ENCODE measurements around the gene PPIF.

The PPIF gene

GRCh38 chr10:79390551-79391229, 43.4 kb downstream of the PPIF start:
- no peak overlapping the region for H3K4me3 ChIP-seq (ENCODE audit: extremely low read depth, insufficient read depth, low read length, poor library complexity, severe bottlenecking)
- H3K9me3 ChIP-seq (ENCODE audit: control insufficient read depth, low read length), result no peaks in the 10 kb centered on the region
- peaks cover 12% of the 10 kb centered on the region for H3K4me1 ChIP-seq (ENCODE audit: control insufficient read depth, insufficient read depth, low read length, poor library complexity, severe bottlenecking)
- 91 to 95% methylated on average over 10 to 11 of the region's 16 CpGs for WGBS, 2 experiments (ENCODE audit: insufficient coverage in 2 of 2)
- peaks cover 62% of the 10 kb centered on the region for H3K36me3 ChIP-seq (ENCODE audit: control insufficient read depth, insufficient read depth, low read length)
- no peak overlapping the region for H3K27ac ChIP-seq (ENCODE audit: low read depth, low read length, severe bottlenecking)

DNA sequence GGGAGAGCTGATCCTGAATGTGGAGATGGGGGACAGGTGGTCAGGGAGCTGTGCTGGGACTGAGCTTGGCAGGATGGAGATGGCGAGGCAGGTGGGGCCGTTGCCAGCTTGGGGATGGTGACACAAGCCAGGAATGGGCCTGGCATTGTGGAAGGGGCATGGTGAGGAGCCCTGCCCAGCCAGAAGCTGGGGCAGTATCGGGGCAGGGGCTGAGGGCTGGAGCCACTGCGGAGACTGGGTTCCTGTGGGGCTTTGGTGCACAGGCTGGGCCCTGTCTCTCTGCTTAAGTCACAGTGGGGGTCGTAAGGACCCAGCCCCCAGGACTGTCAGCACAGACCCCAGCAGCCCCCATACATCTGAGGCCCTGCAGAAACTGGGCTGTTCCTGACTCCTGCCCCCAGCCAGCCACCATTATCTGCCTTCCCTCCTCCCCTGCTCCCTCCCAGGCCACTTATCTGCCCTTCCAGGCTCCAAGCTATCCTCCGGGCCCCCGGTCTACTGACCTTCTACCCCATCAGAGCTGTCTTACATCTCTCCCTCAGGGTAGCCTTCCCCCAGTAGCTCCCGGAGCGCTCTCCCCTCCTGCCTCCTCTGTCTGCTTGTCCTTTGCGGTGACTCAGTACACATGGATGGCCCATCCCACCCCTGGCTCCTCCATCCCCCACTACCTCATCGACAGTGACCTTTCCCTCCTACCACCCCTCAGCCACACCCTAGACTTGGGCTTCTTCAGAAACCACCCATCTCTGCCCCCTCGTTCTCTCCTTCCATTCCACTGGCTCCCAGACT, 44.2 kb downstream of the PPIF start:
- Histone ChIP-seq H3K4me3 (ENCODE audit: extremely low read depth, insufficient read depth, low read length, poor library complexity, severe bottlenecking) (no peak overlapping the region), H3K27ac (ENCODE audit: low read depth, low read length, severe bottlenecking) (no peak overlapping the region), H3K4me1 (ENCODE audit: control insufficient read depth, insufficient read depth, low read length, poor library complexity, severe bottlenecking) (peaks cover 12% of the 10 kb centered on the region), H3K36me3 (ENCODE audit: control insufficient read depth, insufficient read depth, low read length) (peaks cover 60% of the 10 kb centered on the region), H3K9me3 (ENCODE audit: control insufficient read depth, low read length) (no peaks in the 10 kb centered on the region)
- 80 to 85% methylated on average over 10 to 12 of the region's 12 CpGs for WGBS, 2 experiments (ENCODE audit: insufficient coverage in 2 of 2)

GRCh38 chr10:79392020-79392398, 44.7 kb downstream of the PPIF start:
- no peaks in the 10 kb centered on the region for H3K9me3 ChIP-seq (ENCODE audit: control insufficient read depth, low read length)
- peaks cover 12% of the 10 kb centered on the region for H3K4me1 ChIP-seq (ENCODE audit: control insufficient read depth, insufficient read depth, low read length, poor library complexity, severe bottlenecking)
- H3K4me3 ChIP-seq (ENCODE audit: extremely low read depth, insufficient read depth, low read length, poor library complexity, severe bottlenecking), result no peak overlapping the region
- H3K36me3 ChIP-seq (ENCODE audit: control insufficient read depth, insufficient read depth, low read length), result peaks cover 60% of the 10 kb centered on the region
- H3K27ac ChIP-seq (ENCODE audit: low read depth, low read length, severe bottlenecking), result no peak overlapping the region
- WGBS, 2 experiments (ENCODE audit: insufficient coverage in 2 of 2), result 89 to 90% methylated on average over 13 to 14 of the region's 14 CpGs

- Histone ChIP-seq H3K27ac (ENCODE audit: low read depth, low read length, severe bottlenecking) (no peak overlapping the region), H3K36me3 (ENCODE audit: control insufficient read depth, insufficient read depth, low read length) (peaks cover 58% of the 10 kb centered on the region), H3K9me3 (ENCODE audit: control insufficient read depth, low read length) (no peaks in the 10 kb centered on the region), H3K4me1 (ENCODE audit: control insufficient read depth, insufficient read depth, low read length, poor library complexity, severe bottlenecking) (peaks cover 19% of the 10 kb centered on the region), H3K4me3 (ENCODE audit: extremely low read depth, insufficient read depth, low read length, poor library complexity, severe bottlenecking) (no peak overlapping the region)
- 80 to 81% methylated on average over 6 of the region's 6 CpGs for WGBS, 2 experiments (ENCODE audit: insufficient coverage in 2 of 2)
Measured at GRCh38 chr10:79392506-79393176, 45.4 kb downstream of the PPIF start.

- peaks cover 26% of the 10 kb centered on the region for H3K4me1 ChIP-seq (ENCODE audit: control insufficient read depth, insufficient read depth, low read length, poor library complexity, severe bottlenecking)
- H3K9me3 ChIP-seq (ENCODE audit: control insufficient read depth, low read length), result no peaks in the 10 kb centered on the region
- no peak overlapping the region for H3K4me3 ChIP-seq (ENCODE audit: extremely low read depth, insufficient read depth, low read length, poor library complexity, severe bottlenecking)
- 93 to 96% methylated on average over 3 to 4 of the region's 4 CpGs for WGBS, 2 experiments (ENCODE audit: insufficient coverage in 2 of 2)
- peaks cover 53% of the 10 kb centered on the region for H3K36me3 ChIP-seq (ENCODE audit: control insufficient read depth, insufficient read depth, low read length)
- no peak overlapping the region for H3K27ac ChIP-seq (ENCODE audit: low read depth, low read length, severe bottlenecking)
Measured at GRCh38 chr10:79393221-79393923, 46.1 kb downstream of the PPIF start.

DNA sequence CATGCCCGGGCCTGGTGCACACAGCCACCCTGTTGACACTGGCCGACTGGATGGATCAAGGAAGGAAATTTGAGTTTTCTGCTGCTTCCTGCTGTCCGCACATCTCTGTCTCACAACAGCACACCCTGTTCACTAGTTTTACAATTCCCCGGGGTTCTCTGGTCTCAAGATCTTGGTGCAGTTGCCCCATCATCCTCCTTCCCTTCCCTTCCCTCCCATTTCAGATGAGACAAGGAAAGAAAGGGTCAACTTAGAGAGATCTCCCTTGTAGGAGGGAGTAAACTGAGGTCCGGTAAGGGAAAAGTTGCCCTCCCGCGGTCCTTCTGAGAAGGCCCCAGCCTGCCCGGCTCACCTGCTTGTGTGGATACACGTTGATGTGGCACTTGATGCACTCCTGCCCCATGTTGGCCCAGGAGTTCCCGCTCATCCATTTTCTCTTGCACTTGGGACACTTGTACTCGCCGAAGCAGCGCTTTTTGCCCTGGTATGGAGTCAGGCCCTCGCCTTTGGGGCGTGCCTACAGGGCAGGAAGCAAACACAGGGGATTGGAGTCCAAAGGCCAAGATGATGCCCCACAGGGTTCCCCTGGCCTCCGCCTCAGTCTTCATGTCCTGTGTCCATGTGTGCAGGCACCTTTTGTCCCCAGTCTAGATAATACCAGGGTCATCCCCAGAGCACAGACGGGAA, 46.8 kb downstream of the PPIF start:
- Histone ChIP-seq H3K36me3 (ENCODE audit: control insufficient read depth, insufficient read depth, low read length) (peaks cover 46% of the 10 kb centered on the region), H3K9me3 (ENCODE audit: control insufficient read depth, low read length) (no peaks in the 10 kb centered on the region), H3K27ac (ENCODE audit: low read depth, low read length, severe bottlenecking) (no peak overlapping the region), H3K4me1 (ENCODE audit: control insufficient read depth, insufficient read depth, low read length, poor library complexity, severe bottlenecking) (peaks cover 33% of the 10 kb centered on the region), H3K4me3 (ENCODE audit: extremely low read depth, insufficient read depth, low read length, poor library complexity, severe bottlenecking) (no peak overlapping the region)
- 92 to 93% methylated on average over 13 to 16 of the region's 17 CpGs for WGBS, 2 experiments (ENCODE audit: insufficient coverage in 2 of 2)

GRCh38 chr10:79394664-79395063, 47.4 kb downstream of the PPIF start:
- H3K27ac ChIP-seq (ENCODE audit: low read depth, low read length, severe bottlenecking), result no peak overlapping the region
- peaks cover 38% of the 10 kb centered on the region for H3K4me1 ChIP-seq (ENCODE audit: control insufficient read depth, insufficient read depth, low read length, poor library complexity, severe bottlenecking)
- H3K9me3 ChIP-seq (ENCODE audit: control insufficient read depth, low read length), result no peaks in the 10 kb centered on the region
- WGBS, 2 experiments (ENCODE audit: insufficient coverage in 2 of 2), result 98% methylated on average over 4 to 5 of the region's 5 CpGs
- H3K36me3 ChIP-seq (ENCODE audit: control insufficient read depth, insufficient read depth, low read length), result peaks cover 40% of the 10 kb centered on the region
- no peak overlapping the region for H3K4me3 ChIP-seq (ENCODE audit: extremely low read depth, insufficient read depth, low read length, poor library complexity, severe bottlenecking)

DNA sequence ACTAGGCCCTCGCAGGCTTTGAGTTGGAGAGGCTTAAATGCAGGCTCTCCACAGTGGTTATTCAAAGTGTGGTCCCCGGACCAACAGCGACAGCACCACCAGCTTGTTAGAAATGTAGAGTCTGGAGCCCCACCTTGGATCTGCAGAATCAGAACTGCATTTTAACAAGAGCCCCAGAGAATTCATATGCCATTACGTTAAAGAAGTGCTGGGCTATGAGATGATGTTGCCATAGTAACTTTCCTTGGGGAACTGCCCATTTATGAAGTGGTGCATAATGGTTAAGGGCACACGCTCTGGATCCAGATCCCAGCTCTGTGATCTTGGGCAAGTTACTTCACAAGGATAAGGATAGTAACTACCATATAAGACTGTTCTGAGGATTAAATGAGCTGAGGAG, 49.3 kb downstream of the PPIF start:
- H3K4me3 ChIP-seq (ENCODE audit: extremely low read depth, insufficient read depth, low read length, poor library complexity, severe bottlenecking), result no peak overlapping the region
- H3K9me3 ChIP-seq (ENCODE audit: control insufficient read depth, low read length), result no peaks in the 10 kb centered on the region
- peaks cover 50% of the 10 kb centered on the region for H3K4me1 ChIP-seq (ENCODE audit: control insufficient read depth, insufficient read depth, low read length, poor library complexity, severe bottlenecking)
- 96 to 100% methylated on average over 4 of the region's 5 CpGs for WGBS, 2 experiments (ENCODE audit: insufficient coverage in 2 of 2)
- no peak overlapping the region for H3K27ac ChIP-seq (ENCODE audit: low read depth, low read length, severe bottlenecking)
- peaks cover 29% of the 10 kb centered on the region for H3K36me3 ChIP-seq (ENCODE audit: control insufficient read depth, insufficient read depth, low read length)

- WGBS, 2 experiments (ENCODE audit: insufficient coverage in 2 of 2), result 88 to 97% methylated on average over 6 of the region's 6 CpGs
Measured at GRCh38 chr10:79397051-79397450, 49.8 kb downstream of the PPIF start.

More at GRCh38 chr10:79397051-79397450, 49.8 kb downstream of the PPIF start:
- Histone ChIP-seq H3K36me3 (ENCODE audit: control insufficient read depth, insufficient read depth, low read length) (peaks cover 29% of the 10 kb centered on the region), H3K4me1 (ENCODE audit: control insufficient read depth, insufficient read depth, low read length, poor library complexity, severe bottlenecking) (peaks cover 50% of the 10 kb centered on the region), H3K4me3 (ENCODE audit: extremely low read depth, insufficient read depth, low read length, poor library complexity, severe bottlenecking) (no peak overlapping the region), H3K27ac (ENCODE audit: low read depth, low read length, severe bottlenecking) (peak overlapping the region; percentile 100), H3K9me3 (ENCODE audit: control insufficient read depth, low read length) (no peaks in the 10 kb centered on the region)
